ENCODE measurements around the gene HAGHL. TPM values are rescaled to one million over a fixed set of nuclear protein-coding genes. Genes with fewer than 3 reads are reported as not detected.
A peak's percentile ranks its signal among the peaks of the same experiment; 100 is the strongest.

Gene HAGHL
- total RNA-seq, 2 donors from 2014 or later, result 6.4 to 8.1 TPM

GRCh38 chr16:732332-732731, 5.4 kb downstream of the HAGHL start:
- H3K27me3 ChIP-seq (replicated peaks; ENCODE audit: insufficient read depth), result no peaks in the 10 kb centered on the region
- ATAC-seq (ENCODE audit: insufficient number of reproducible peaks, low FRiP score, low read depth), result no peak
- H3K36me3 ChIP-seq, result peaks cover 38% of the 10 kb centered on the region
- no peak overlapping the region for H3K4me3 ChIP-seq
- peaks cover 9 to 10% of the 10 kb centered on the region in 2 donors for H3K4me1 ChIP-seq (ENCODE audit: control insufficient read depth in 1 of 2, low read depth in 2 of 2)
- no peaks in the 10 kb centered on the region for H3K9me3 ChIP-seq
- H3K27ac ChIP-seq, result no peak overlapping the region
- no peak for TF ChIP-seq CTCF (IDR thresholded peaks at IDR 0.05)
- DNase-seq (ENCODE audit: low spot score), result no peak

- Histone ChIP-seq H3K9me3 (no peaks in the 10 kb centered on the region), H3K4me1 (ENCODE audit: control insufficient read depth in 1 of 2, low read depth in 2 of 2) (peaks cover 4% of the 10 kb centered on the region in 2 donors), H3K36me3 (peaks cover 40% of the 10 kb centered on the region), H3K27me3 (replicated peaks; ENCODE audit: insufficient read depth) (no peaks in the 10 kb centered on the region), H3K27ac (no peak overlapping the region), H3K4me3 (no peak overlapping the region)
- no peak for TF ChIP-seq CTCF (IDR thresholded peaks at IDR 0.05)
- DNase-seq (ENCODE audit: low spot score) (no peak), ATAC-seq (ENCODE audit: insufficient number of reproducible peaks, low FRiP score, low read depth) (no peak)
Observed at GRCh38 chr16:732936-733335, 6.0 kb downstream of the HAGHL start.

- TF ChIP-seq CTCF (IDR thresholded peaks at IDR 0.05), result peak; percentile 9
- H3K4me3 ChIP-seq, result no peak overlapping the region
- H3K9me3 ChIP-seq, result no peaks in the 10 kb centered on the region
- peaks cover under 1% of the 10 kb centered on the region in 2 donors for H3K4me1 ChIP-seq (ENCODE audit: control insufficient read depth in 1 of 2, low read depth in 2 of 2)
- no peak for DNase-seq (ENCODE audit: low spot score)
- no peaks in the 10 kb centered on the region for H3K27me3 ChIP-seq (replicated peaks; ENCODE audit: insufficient read depth)
- no peak overlapping the region for H3K27ac ChIP-seq
- peaks cover 40% of the 10 kb centered on the region for H3K36me3 ChIP-seq
- no peak for ATAC-seq (ENCODE audit: insufficient number of reproducible peaks, low FRiP score, low read depth)
Observed at GRCh38 chr16:733382-734207, 6.7 kb downstream of the HAGHL start.

- H3K27ac ChIP-seq, result no peak overlapping the region
- no peak for TF ChIP-seq CTCF (IDR thresholded peaks at IDR 0.05)
- no peak for DNase-seq (ENCODE audit: low spot score)
- no peaks in the 10 kb centered on the region for H3K27me3 ChIP-seq (replicated peaks; ENCODE audit: insufficient read depth)
- ATAC-seq (ENCODE audit: insufficient number of reproducible peaks, low FRiP score, low read depth), result no peak
- no peaks in the 10 kb centered on the region for H3K9me3 ChIP-seq
- no peaks in the 10 kb centered on the region for H3K4me1 ChIP-seq (ENCODE audit: control insufficient read depth in 1 of 2, low read depth in 2 of 2)
- no peak overlapping the region for H3K4me3 ChIP-seq
- H3K36me3 ChIP-seq, result peaks cover 40% of the 10 kb centered on the region
Observed at GRCh38 chr16:734208-734980, 7.5 kb downstream of the HAGHL start.

Measured in thoracic aorta (tissue), 2 donors.